Stromal cell of bone marrow (primary cell): ENCODE measurements around the gene GOLGA8B.
"Not testable (repeated sequence)": the region's sequence is repeated elsewhere in the genome, so short reads cannot be mapped to it uniquely, and the experiment has no call there.

Source experiments
- DNase-seq: peaks from one replicate; pipeline ENCODE4 v3.0.0-alpha.2; 2012; ENCODE audit warnings: low read depth

GOLGA8B gene

DNA sequence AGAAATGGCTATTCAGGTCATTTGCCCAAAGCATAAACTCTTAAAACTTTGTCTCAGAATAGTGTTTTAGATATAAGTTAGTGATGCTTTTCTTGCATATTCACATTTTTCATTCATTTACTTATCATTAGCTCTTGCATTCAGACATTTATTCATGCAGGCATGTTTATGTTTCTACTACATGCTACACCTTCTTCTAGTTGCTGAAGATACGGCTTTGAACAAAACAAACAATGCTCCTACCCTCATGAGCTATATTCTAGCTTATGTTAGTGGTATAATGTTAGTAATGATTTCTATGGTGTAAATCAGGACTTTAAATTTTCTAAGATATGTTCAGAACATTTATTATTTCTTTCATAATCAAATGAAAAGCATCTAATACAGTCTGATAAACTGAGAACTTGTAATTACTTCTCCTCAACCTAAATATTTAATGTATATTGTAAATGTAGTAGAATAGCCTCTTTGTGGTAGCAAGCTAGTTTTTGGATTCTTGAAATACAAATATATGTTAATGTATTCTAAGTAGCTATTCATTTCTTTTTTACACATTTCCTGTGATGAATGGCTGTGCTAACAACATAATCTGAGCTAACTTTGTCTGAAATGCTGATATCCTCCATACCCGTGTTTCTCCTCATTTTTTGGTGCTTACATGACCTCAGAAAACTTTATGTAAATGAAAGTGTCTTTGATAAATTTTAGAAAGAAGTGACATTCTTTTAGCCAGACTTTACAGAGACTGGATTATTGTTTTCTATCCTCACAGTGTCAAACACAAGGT, 15.5 kb upstream of the GOLGA8B start:
- no peak for DNase-seq

DNA sequence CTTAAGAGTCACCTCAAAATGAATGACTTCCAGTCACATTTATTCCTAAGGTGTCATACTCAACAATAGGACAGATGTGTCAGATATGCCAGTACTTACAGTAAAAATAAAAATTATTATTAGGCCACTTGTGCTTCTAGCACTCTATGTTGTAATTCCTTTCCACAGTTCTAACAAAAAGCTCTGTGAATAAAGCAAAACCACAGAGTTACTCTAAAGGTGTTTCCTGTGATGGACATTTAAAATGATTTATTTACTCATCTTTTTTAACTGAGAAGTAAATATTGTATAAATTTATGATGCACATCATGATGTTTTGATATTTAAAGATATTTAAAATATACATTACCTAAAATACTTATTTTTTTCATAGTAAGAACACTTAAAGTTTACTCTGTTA, 13.9 kb upstream of the GOLGA8B start:
- DNase-seq = no peak

DNA sequence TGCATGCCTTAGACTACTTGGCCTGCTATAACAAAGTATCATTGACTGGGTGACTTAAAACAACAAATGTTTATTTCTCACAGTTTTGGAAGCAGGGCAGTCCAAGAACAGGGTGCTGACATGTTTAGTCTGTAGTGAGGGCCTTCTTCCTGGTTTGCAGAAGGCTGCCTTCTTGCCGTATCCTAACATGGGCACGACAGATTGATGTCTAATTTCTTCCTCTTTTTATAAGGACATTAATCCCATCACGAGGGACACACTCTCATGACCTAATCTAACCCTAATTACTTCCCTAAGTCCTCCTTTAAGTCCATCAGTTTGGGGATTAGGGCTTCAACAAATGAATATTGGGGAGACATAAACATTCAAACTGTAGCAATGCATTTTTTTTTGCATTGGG, 10.9 kb upstream of the GOLGA8B start:
- no peak for DNase-seq

DNA sequence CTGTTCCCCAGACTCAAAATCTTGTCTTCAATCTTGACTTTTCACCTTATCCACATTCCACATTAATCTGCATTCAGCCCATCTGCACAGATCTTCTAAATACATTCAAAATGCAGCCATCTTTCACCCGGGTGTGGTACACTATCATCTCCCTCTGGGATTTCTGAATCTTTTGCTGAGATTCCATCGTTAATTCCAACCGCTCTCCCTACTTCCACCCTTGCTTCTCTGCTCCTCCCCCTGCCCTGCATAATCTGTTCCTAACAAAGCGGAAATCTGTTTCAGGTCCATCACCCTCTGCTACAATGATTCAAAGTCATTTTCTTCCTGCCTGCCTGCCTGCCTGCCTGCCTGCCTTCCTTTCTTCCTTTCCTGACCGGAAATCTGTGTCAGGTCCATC, 7.9 kb upstream of the GOLGA8B start:
- no peak for DNase-seq

DNA sequence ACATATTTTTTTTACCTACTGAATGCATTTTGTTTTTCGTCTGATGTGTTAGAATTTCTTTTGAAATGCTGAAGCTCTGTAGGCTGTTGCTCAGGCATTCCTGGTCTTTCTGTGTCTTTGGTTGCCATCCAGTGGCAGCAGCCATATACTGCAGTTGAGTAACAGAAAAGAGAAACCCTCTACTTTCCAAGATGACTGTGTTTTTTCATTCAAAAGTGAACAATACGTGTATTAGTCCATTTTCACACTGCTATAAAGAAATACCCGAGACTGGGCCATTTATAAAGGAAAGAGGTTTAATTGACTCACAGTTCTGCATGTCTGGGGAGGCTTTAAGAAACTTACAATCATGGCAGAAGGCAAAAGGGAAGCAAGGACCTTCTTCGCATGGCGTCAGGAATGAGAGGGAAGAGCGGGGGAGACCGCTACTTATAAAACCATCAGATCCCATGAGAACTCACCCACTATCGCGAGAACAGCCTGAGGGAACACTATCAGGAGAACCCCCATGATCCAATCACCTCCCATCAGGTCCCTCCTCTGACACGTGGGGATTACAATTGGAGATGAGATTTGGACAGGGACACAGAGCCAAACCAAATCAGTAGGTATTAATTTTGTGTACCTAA, 4.7 kb upstream of the GOLGA8B start:
- peak; percentile 68 for DNase-seq

DNA sequence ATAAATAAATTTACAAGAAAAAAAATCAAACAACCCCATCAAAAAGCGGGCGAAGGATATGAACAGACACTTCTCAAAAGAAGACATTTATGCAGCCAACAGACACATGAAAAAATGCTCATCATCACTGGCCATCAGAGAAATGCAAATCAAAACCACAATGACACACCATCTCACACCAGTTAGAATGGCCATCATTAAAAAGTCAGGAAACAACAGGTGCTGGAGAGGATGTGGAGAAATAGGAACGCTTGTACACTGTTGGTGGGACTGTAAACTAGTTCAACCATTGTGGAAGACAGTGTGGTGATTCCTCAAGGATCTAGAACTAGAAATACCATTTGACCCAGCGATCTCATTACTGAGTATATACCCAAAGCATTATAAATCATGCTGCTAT, 2.5 kb upstream of the GOLGA8B start:
- not testable (repeated sequence) for DNase-seq

DNA sequence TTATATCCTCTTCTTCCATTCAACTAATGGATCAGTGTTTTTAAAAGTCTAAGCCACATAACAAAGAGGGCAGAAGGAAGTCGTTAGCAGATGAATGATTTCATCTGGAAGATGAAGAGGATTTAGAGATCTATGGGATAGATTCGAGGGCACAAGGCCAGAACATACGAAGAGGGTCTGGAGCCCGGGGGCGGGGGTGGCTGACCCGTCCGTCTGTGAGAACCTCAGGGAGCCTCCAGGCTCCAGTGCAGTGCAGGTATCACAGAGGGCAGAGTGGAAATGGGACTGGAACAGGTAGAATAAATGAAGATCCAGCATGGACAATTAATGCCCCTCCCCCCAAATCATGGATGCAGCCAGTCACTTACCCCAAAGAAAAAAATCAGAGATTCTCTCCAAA, 1.5 kb upstream of the GOLGA8B start:
- DNase-seq = no peak

DNA sequence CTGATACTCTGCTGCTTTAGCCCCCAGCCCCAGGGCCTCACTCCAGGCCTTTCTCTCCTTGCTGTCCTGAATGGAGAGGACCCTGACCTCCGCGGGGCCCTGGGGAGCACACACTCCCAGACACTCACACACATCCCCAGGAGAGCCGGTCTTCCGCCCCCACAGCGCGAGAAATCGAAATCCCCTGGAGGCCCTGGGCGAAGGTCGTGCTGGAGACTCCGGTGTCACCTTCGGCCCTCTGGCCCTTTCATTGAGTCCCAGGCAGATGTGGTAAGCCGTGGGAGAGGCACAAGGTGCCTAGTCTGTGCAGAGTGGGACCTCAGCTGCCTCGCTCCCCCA, 848 bp upstream of the GOLGA8B start:
- no peak for DNase-seq

DNA sequence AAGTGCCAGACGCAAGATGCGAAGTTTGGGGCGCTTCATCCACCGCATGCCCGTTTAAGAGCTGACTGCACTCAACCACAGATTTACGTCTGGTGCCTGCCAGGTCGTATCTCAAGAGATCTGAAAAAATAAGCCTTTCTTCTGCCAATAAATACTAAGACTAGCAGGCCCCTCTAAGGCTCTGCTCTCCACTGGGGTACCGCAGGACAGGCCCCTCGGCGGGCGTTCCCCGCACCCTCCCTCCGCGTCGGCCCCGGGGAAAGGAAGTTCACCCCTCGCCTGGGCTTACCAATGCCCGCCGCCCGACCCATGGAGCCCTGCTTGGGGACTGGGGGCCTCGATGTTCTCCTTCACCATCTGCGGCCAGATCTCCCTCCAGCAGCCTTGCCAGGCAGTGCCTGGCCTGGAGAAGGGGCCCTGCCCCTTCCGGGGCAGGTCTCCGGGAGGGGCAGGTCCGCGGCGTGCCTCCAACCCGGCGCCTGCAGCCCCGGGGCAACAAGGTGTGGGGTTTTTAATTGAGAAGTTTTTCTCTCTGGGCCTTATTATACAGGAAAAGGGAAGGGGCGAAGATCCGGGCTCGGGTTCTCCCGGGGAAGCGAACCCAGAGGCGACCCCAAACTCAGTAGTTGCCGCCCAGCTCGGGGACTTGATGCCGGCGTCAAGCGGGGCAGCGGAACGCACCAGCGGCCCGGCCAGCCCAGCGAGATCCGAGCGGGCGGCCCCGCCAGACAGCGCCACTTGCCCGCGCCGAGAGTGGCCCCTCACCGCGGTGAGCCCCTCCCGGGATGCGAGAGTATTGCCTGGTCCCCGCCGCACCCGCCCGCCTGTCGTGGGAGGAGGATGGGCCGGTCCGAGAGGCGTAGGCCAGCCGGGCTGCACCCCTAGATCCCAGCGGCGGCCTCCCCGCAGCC, 735 bp downstream of the GOLGA8B start:
- no peak for DNase-seq

DNA sequence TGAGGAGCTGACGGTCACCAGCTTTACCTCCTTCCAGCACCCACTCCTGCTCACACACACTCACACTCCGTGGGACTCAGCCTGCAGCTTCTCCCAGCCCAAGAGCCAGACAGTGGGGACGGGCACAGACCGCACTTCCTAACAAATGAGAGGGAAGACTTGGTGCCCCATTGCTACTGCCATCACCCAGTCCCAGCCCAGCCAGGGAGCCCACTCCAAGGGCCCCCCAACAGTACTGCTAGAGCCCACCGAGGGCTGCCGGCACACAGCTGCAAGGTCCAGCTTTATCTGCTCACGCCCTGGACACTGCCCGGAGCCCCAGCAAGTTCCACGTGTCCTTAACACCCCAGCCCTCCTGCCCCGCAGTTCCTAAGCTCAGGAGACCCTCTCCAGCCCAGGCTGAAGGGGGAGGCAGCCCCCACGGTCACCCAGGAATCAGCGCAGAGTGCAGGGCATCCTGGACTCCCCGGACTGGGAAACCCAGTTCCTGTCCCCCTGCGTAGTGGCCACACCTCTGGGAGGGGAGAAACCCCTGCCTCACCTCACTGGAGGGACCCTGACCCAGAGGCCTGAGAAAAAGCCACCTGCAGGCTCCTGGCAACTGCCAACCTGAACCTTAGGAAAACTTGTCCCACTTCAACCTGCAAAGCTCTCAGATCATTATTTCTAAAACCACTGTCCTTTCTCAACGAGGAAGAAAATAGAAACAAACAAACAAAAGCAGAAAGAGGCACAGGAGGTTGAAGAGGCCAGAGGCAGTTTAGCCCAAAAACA, 1.6 kb downstream of the GOLGA8B start:
- not testable (repeated sequence) for DNase-seq

DNA sequence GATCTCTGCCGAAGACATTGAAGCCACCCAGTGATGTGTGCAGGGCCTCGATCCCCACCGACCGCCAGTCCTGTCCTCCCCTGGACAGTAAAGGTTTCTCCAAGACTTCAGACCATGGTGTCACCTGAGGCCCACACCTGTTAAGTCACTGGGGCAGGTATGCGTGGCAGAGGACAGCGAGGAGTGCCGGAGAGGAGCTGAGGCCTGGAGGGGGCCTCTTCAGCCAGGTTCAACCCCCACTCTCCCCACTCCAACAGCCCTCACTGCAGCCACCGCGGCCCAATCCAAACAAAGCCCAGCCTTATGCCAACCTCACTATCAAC, 2.4 kb downstream of the GOLGA8B start:
- no peak for DNase-seq

DNA sequence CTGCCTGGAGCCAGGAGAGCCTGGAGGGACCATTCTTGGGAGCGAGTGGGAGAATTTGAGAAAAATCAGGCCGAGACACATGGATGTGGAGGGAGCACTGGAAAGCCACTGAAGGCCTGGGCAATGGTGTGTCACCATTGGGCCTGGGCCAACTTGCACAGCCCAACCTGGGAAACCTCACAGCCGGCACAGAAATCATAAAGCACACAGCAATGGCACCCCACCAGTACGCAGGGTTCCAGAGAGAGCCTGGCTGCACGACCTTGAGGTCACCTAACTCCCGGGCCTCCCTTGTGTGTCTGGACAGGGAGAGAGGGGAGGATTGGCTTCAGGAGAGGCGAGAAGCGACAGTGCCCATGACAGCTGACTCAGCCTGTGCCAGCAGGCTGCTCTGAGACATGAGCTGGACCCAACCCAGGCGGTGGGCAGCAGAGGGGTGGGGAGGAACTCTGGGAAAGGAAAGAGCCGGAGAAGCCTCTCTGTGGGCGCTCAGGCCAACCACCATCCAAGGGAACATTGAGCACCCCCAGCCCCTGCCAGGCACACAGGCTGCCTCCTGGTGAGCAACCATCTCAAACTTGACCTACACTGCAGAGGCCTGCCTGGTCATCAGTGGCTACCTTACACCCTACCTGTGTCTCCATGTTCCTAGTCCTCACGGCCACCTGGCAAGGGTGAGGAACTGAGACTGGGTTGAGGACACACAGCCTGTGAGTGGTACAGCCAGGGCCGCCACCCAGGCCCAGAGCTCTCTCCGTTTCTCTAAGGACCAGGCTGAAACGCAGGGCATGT, 3.0 kb downstream of the GOLGA8B start:
- DNase-seq = not testable (repeated sequence)

DNA sequence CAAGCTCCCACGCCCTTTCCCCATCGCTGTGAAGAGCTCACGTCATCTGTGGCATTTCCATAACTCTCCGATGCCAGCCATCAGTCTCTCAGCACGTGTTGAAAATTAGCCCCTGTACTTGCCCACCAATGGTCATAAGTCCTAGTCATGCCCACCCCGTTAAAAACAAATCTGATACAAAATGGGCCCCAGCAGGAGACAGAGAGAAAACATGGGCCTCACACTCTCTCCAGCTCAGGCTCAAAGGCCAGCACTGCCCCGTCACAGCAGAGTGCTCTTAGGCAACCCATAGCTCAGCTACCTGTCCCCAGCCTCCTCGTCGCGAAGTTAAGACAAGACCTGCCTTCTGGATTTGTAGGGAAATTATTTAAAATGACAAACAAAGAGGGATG, 5.2 kb downstream of the GOLGA8B start:
- DNase-seq = no peak

DNA sequence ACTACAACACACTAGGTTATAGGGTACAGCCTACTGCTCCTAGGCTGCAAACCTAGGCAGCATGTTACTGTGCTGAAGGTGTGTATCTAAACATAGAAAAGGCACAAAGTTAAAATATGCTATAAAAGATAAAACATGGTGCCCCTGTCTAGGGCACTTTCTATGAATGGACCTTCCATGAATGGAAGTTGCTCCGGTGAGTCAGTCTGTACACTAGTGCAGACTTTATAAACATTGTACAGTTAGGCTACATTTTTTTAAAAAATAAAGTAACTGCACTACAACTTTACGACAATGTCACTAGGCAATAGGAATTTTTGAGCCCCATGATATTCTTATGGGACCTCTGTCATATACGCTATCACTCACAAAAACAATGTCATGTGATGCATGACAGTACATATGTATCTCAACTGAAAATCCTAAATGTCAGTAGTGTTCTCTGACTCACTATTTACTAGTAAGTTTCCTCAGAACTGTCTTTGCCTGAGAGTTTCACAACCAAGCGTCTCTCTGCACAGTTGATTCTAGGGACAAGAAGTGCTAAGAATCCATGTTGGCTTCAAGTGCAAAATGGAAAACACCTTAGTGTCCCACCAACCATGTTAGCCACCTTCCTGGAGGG, 5.7 kb downstream of the GOLGA8B start:
- not testable (repeated sequence) for DNase-seq

DNA sequence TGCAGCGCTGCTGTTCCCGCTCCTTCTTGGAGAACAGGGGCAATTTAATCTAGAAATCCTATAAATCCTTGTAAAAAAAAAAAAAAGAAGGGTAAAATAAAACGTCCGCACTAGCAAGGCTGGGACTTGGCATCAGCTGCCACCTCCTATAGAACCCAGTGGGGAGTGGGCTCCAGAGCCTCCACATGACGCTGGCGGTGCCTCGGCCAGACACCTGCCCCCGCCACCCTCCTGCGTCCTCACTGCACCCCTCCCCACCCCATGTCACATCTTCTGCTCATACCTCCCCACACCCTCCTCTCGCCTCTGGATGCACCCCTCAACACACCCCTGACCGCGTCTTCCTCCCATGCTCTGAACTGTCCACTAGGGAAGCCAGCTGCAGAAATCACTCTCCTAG, 8.4 kb downstream of the GOLGA8B start:
- DNase-seq = not testable (repeated sequence)

DNA sequence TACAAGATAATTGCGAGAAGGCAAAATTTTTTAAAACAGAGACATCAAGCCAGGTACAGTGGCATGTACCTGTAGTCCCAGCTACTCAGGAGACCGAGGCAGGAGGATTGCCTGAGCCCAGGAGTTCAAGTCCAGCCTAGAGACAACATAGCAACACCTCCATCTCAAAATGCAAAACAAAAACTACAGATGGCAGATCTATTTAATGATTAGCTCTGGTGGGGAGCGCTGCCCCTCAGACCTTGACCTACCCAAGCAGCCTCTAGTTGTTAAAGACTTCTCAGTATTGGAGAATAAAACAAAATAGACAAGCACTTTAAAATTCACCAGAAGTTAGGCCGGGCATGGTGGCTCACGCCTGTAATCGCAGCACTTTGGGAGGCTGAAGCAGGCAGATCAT, 10.5 kb downstream of the GOLGA8B start:
- DNase-seq = not testable (repeated sequence)

DNA sequence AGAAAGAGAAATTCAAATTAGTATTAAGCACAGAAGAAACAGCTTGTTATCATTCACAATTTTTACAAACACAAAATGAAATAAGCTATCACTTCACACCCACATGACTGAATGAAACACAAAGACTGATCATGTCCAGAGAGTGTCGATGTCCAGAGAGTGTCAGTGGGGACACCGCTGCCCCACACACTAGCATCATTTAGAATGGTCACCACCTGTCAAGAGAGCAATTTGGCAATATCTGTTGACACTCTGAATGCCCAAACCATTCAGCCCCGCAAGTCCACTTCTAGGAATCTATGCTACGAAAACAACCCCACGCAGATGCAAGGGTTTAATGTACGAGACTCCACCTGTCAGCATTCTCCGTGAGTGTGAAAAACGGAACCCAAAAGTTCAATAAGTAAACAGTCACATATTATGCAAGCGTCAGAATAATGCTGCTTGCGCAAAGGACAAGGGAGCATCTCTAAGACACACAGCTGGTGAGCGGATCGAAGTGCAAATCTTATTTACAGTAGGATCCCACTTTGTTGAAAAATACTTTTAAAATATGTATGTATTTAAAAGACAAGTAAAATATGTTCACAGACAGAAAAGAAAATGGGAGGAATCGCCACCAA, 11.3 kb downstream of the GOLGA8B start:
- not testable (repeated sequence) for DNase-seq

DNA sequence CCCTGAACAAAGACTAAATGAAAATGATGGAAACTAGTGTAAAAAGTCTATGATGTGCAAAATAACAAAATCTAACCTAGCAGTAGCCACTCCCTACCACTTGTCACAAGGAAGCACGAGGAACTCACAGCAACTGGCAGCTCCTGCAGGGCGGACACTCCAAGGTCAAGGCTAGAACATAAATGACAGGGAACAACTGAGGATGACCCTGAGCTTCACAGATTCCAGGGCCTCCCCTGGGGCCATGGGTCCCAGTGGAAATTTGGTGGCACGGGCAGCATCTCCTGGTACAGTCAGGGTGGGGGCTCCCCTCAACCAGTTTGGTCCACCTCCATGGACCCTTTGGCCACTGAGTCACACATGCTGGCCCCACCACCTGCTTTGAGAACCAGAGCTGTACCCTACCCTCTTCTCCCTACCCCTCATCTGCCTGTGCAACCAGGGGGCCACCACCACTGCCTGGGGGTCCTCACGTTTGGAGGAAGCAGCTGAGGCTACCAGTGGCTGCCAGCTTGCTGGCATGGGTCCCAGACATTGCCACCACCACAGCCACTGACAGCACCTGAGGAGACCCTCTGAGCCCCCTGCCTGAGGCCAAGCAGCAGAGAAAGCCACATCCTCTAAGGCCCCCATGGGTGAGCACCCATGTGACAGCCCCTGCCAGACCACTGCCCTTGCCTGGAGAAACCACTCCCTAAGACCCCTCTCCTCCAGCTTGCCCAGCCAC, 13.6 kb downstream of the GOLGA8B start:
- not testable (repeated sequence) for DNase-seq

DNA sequence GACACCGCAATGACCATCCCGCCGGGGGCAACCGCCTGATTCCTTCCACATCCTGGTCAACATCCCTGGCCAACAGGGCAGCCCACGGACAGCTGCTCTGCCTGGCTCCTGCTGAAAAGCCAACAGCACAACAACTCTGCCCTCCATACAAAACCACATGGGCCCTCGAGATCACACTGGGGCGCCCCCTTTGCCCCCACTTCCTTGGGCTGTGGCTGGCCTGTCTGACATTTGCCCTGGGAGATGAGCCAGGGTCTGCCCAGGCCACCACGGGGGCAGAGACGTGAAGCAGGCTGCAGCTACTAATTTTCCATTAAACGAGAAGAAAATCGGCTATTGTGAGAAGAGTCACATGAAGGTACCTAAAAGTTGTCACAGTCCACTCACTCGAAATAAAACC, 16.3 kb downstream of the GOLGA8B start:
- not testable (repeated sequence) for DNase-seq

DNA sequence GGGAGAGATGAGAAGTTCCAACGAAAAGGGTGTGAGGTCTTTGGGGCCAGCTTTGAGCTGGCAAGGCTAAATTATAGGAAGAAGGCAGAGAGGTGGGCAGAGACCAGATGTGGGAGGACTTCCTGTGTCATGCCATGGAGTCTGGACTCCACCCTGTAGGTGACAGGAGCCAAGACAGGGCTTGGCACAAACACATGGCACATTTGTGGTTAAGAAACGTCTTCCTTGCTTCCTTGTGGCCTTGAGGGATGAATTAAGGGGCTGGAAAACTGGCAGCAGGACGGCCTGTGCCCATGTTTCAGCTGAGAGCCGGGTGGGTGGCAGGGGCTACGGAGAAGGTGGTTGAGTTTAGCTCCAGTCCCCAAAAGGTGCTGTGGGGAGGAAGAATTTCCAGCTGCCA, 18.7 kb downstream of the GOLGA8B start:
- DNase-seq = not testable (repeated sequence)
